ENCODE results near the gene CNOT11. TPM values are rescaled to one million over a fixed set of nuclear protein-coding genes. Genes with fewer than 3 reads are reported as not detected.

CNOT11 gene
- total and polyA plus RNA-seq, 2 of the 13 experiments (the other 11 are each of a cell fraction or from before 2014, with no cell fraction given): 114 to 209 TPM

DNA sequence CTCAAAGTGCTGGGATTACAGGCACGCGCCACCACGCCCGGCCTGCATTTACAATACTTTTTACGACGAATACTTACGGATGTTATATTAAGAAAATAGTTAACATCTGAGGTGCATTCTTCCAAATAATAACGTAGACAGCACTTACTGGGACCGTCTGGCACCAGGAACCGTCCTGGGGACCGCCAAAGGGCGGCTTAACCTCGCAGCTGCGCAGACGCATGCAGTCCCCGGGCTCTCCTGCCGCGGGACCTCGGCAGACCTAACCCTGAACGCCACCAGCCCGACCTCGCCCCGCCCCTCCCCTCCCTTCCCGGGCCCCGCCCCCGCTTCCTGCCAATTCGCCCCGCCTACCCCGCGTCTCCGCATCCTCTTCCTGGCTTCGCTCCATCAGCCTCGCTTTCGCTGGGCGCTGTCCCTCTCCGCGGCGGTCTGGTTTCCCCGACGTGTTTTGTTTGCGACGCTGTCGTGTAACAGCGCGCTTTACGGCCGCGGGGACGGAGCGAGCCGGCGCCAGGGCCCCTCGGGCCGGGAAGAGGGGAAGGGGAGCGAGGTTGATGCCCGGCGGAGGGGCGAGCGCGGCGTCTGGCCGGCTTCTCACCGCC lies at the start of gene CNOT11 (continued):
- TF ChIP-seq NR2C2 (CRISPR knock-in tag; IDR thresholded peaks at IDR 0.05; ENCODE audit: borderline replicate concordance) (peak; percentile 81), KLF9 (CRISPR knock-in tag; IDR thresholded peaks at IDR 0.05; ENCODE audit: low read depth) (no peak; the same call in 1 of the 2 replicates), IKZF4 (CRISPR knock-in tag; IDR thresholded peaks at IDR 0.05; ENCODE audit: borderline replicate concordance, low read depth, not compliant biosample characterization) (peak; percentile 33), ARID2 (CRISPR knock-in tag; IDR thresholded peaks at IDR 0.05; ENCODE audit: borderline replicate concordance) (peak; percentile 63; the same call in 1 of the 2 replicates), ZNF350 (CRISPR knock-in tag; IDR thresholded peaks at IDR 0.05; ENCODE audit: borderline replicate concordance, low read depth) (peak; percentile 56; the same call in 1 of the 2 replicates), ZNF605 (CRISPR knock-in tag; IDR thresholded peaks at IDR 0.05) (peak; percentile 91), ELF3 (CRISPR knock-in tag; IDR thresholded peaks at IDR 0.05) (peak; percentile 77), FOXK1 (CRISPR knock-in tag; IDR thresholded peaks at IDR 0.05; ENCODE audit: borderline replicate concordance, low read depth) (peak; percentile 97), RXRB (CRISPR knock-in tag; IDR thresholded peaks at IDR 0.05; ENCODE audit: borderline replicate concordance) (peak; percentile 58; the same call in 1 of the 2 replicates), HNF4G (IDR thresholded peaks at IDR 0.05; ENCODE audit: borderline replicate concordance, low read depth, low read length) (peak; percentile 52; the same call in 1 of the 2 replicates), HNF4G (CRISPR knock-in tag; IDR thresholded peaks at IDR 0.05; ENCODE audit: borderline replicate concordance, low read depth) (no peak), HMG20B (CRISPR knock-in tag; conservative IDR thresholded peaks at IDR 0.05) (peak; percentile 73), ZNF713 (CRISPR knock-in tag; IDR thresholded peaks at IDR 0.05) (no peak), ZKSCAN1 (IDR thresholded peaks at IDR 0.05; ENCODE audit: low read length) (no peak; the same call in 1 of the 2 replicates), FOXA3 (CRISPR knock-in tag; IDR thresholded peaks at IDR 0.05) (peak; percentile 72)
- TF ChIP-seq, protein P1, sequence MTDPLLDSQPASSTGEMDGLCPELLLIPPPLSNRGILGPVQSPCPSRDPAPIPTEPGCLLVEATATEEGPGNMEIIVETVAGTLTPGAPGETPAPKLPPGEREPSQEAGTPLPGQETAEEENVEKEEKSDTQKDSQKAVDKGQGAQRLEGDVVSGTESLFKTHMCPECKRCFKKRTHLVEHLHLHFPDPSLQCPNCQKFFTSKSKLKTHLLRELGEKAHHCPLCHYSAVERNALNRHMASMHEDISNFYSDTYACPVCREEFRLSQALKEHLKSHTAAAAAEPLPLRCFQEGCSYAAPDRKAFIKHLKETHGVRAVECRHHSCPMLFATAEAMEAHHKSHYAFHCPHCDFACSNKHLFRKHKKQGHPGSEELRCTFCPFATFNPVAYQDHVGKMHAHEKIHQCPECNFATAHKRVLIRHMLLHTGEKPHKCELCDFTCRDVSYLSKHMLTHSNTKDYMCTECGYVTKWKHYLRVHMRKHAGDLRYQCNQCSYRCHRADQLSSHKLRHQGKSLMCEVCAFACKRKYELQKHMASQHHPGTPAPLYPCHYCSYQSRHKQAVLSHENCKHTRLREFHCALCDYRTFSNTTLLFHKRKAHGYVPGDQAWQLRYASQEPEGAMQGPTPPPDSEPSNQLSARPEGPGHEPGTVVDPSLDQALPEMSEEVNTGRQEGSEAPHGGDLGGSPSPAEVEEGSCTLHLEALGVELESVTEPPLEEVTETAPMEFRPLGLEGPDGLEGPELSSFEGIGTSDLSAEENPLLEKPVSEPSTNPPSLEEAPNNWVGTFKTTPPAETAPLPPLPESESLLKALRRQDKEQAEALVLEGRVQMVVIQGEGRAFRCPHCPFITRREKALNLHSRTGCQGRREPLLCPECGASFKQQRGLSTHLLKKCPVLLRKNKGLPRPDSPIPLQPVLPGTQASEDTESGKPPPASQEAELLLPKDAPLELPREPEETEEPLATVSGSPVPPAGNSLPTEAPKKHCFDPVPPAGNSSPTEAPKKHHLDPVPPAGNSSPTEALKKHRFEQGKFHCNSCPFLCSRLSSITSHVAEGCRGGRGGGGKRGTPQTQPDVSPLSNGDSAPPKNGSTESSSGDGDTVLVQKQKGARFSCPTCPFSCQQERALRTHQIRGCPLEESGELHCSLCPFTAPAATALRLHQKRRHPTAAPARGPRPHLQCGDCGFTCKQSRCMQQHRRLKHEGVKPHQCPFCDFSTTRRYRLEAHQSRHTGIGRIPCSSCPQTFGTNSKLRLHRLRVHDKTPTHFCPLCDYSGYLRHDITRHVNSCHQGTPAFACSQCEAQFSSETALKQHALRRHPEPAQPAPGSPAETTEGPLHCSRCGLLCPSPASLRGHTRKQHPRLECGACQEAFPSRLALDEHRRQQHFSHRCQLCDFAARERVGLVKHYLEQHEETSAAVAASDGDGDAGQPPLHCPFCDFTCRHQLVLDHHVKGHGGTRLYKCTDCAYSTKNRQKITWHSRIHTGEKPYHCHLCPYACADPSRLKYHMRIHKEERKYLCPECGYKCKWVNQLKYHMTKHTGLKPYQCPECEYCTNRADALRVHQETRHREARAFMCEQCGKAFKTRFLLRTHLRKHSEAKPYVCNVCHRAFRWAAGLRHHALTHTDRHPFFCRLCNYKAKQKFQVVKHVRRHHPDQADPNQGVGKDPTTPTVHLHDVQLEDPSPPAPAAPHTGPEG (CRISPR knock-in tag; IDR thresholded peaks at IDR 0.05): no peak; the same call in 1 of the 2 replicates
- TF ChIP-seq, protein P2, sequence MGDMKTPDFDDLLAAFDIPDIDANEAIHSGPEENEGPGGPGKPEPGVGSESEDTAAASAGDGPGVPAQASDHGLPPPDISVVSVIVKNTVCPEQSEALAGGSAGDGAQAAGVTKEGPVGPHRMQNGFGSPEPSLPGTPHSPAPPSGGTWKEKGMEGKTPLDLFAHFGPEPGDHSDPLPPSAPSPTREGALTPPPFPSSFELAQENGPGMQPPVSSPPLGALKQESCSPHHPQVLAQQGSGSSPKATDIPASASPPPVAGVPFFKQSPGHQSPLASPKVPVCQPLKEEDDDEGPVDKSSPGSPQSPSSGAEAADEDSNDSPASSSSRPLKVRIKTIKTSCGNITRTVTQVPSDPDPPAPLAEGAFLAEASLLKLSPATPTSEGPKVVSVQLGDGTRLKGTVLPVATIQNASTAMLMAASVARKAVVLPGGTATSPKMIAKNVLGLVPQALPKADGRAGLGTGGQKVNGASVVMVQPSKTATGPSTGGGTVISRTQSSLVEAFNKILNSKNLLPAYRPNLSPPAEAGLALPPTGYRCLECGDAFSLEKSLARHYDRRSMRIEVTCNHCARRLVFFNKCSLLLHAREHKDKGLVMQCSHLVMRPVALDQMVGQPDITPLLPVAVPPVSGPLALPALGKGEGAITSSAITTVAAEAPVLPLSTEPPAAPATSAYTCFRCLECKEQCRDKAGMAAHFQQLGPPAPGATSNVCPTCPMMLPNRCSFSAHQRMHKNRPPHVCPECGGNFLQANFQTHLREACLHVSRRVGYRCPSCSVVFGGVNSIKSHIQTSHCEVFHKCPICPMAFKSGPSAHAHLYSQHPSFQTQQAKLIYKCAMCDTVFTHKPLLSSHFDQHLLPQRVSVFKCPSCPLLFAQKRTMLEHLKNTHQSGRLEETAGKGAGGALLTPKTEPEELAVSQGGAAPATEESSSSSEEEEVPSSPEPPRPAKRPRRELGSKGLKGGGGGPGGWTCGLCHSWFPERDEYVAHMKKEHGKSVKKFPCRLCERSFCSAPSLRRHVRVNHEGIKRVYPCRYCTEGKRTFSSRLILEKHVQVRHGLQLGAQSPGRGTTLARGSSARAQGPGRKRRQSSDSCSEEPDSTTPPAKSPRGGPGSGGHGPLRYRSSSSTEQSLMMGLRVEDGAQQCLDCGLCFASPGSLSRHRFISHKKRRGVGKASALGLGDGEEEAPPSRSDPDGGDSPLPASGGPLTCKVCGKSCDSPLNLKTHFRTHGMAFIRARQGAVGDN (CRISPR knock-in tag; IDR thresholded peaks at IDR 0.05): peak; percentile 97
- TF ChIP-seq, protein P3, sequence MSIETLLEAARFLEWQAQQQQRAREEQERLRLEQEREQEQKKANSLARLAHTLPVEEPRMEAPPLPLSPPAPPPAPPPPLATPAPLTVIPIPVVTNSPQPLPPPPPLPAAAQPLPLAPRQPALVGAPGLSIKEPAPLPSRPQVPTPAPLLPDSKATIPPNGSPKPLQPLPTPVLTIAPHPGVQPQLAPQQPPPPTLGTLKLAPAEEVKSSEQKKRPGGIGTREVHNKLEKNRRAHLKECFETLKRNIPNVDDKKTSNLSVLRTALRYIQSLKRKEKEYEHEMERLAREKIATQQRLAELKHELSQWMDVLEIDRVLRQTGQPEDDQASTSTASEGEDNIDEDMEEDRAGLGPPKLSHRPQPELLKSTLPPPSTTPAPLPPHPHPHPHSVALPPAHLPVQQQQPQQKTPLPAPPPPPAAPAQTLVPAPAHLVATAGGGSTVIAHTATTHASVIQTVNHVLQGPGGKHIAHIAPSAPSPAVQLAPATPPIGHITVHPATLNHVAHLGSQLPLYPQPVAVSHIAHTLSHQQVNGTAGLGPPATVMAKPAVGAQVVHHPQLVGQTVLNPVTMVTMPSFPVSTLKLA (IDR thresholded peaks at IDR 0.05): 0 out of 2 replicates have a peak, but pooled peaks have one; percentile 40

Measured in HepG2 (cell line).